HG03045 (cell line): Measurements from ENCODE around the gene CCDC148.
"Not testable (repeated sequence)": the region's sequence is repeated elsewhere in the genome, so short reads cannot be mapped to it uniquely, and the experiment has no call there.

Experiments used
- ATAC-seq: cut with Tn5 transposase; IDR thresholded peaks from one replicate; pipeline ENCODE4 v1.9.1; 2021; ENCODE audit warnings: mild to moderate bottlenecking, moderate library complexity; ENCODE audit not compliant: unreplicated experiment

The CCDC148 gene

DNA sequence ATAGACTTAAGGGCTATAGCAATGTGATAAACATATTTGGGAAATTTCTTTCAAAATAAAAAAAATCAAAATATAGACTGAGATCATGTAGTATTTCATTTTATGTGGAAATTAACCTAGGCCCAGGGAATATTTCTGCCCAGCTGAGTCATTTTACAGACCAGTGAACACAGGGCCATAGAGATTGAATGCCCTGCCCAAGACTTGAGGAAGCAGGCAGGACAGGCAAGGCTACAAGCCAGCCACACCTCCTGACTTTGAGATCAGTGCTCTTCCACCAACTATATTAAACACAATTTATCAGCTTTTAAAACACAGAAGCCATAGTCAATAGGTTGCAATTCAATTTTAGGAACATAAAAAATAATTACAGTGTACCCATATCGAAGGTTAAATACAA lies 12.9 kb downstream of the CCDC148 start:
- ATAC-seq, result no peak

DNA sequence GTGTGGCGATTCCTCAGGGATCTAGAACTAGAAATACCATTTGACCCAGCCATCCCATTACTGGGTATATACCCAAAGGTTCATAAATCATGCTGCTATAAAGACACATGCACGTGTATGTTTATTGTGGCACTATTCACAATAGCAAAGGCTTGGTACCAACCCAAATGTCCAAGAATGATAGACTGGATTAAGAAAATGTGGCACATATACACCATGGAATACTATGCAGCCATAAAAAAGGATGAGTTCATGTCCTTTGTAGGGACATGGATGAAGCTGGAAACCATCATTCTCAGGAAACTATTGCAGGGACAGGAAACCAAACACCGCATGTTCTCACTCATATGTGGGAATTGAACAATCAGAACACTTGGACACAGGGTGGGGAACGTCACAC lies 17.5 kb downstream of the CCDC148 start:
- not testable (repeated sequence) for ATAC-seq

DNA sequence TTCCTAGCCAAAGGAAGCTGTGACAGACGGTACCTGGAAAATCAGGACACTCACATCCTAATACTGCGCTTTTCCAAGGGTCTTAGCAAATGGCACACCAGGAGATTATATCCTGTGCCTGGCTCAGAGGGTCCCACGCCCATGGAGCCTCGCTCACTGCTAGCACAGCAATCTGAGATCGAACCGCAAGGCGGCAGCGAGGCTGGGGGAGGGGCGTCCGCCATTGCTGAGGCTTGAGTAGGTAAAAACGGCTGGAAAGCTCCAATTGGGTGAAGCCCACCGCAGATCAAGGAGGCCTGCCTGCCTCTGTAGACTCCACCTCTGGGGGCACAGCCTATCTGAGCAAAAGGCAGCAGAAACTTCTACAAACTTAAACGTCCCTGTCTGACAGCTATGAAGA lies 22.8 kb downstream of the CCDC148 start:
- ATAC-seq, result not testable (repeated sequence)

DNA sequence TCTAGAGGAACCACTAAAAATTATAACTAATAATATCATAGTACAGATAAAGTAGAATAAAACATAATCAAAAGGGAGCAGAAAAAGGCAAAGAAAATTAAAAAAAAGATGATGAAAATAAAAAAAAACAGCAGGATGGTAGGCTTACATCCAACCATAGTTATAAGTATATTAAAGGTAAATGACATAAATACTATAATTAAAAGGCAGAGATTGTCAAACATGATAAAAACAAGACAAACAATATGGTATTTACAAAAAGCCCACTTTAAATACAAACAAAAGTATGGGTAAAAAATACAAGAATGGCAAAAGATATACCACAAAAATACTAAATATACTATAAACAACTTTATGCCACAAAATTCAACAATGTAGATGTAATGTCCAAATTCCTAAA lies 24.4 kb downstream of the CCDC148 start:
- ATAC-seq, result no peak

DNA sequence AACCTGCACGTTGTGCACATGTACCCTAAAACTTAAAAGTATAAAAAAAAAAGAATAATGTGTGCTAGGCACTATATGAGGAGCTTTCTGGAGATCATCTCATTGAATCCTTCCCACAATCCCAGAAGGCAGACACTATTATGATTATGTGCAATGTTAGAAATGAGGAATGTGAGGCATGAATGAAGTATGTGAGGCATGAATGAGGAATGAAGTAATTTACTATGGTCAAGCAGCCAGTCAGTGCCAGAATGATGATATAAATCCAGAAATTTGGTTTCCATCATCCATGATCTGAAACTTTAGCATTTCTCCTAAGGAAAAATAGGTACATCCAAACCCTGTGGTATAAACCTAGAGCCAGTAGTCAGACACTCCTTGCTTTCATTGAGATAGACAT lies 42.0 kb downstream of the CCDC148 start:
- no peak for ATAC-seq

DNA sequence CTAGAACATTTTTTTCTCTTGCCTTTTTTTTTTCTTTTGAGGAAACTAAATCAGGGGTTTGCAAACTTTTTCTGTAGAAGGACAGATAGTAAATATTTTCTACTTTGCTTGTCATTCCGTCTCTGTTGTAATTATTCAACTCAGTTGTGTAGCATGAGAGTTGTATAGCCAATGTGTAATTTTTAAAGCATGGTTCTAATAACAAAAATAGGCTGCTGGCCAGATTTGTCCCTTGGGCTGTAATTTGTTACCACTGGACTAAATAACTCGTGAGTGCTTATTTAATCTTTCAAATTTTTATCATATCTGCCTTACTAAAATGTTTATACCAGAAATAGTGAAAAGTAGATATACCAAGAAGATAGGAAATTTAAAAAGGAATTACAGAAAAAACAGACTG lies 43.0 kb downstream of the CCDC148 start:
- ATAC-seq, result no peak

DNA sequence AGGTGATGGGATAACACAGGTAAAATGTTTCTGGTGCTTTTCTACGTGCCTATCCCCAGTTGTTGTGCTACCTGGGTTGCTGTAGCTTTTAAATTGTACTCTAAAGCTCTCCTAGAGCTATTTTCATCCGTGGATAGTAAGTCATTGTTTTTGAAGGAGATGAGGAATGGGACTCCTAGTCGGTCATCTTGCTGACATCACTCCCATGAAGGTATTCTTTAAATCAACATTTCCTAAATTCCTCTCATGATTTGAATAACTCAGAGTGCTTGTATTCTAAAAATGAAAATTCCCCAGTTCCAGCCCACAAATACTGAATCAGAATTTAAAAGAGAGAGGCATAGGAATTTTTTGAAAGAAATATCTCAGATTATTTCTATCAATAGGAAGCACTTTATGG lies 44.3 kb downstream of the CCDC148 start:
- ATAC-seq, result no peak

DNA sequence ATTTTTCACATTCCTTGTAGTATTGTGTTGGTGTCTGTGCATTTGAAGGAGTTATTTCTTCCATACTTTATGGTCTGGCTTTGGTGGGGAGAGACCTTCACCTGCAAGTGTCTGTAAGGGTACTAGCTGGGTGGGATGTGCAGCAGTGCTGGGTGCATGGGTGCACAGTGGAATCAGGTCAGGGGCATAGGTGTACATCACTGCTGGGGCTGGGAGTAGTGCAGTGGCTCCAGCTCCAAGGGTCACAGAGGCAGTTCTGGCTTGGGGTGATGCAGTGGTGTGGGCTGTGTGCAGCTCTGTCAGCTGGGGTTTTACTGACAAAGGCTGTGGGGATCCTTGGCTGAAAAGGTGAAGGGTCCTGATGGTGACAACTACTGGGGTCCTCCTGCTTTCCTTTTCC lies 44.8 kb downstream of the CCDC148 start:
- no peak for ATAC-seq

DNA sequence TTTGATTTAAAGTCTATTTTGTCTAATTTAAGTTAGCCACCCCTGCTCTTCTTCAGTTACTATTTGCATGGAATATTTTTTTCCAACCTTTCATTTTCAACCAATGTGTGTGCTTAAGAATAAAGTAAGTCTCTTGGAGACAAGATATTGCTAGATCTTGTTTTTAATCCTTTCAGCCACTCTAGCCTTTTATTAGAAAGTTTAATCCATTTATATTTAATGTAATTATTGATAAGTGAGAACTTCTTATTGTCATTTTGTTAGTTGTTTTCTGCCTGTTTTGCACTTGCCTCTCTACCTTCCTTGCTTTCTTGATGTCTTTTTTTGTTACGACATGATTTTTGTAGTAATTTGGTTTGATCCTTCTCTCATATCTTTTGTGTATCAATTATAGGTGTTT lies 46.4 kb downstream of the CCDC148 start:
- no peak for ATAC-seq

DNA sequence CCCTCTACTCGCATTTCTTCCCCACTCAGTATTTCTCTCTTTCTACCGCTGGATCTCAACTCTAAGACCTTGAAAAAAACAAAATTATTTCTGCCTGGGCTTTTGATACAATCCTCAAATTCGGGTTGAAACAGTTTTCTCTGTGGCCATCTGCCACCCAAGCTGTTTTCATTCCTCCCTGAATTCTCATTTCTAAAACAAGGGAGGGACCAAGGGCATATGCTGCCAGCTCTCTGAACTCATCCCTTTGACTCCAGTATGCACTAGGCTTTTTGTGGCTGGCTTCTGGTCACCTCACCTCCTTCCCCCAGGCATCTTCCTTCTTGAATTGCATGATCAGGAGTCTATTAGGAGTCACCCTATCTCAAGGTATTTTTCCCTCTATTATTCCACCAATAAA lies 49.5 kb downstream of the CCDC148 start:
- ATAC-seq, result no peak

DNA sequence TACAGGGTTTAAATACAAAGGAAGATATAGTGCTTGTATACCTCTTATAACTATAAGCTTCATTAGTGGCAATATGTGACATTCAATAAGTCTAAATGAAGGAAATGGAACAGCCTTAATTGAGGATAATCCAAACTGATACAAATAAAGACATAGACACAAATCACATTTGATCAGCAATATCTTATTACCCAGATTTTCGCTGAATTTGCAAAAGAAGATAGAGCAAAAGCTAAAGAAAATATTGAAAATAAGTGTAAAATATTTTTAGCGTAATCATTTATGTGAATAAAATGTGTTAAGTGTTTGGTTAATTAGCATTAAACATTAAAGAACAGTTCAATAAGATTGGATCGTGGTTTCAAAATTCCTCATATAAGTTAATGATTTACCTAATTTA lies 51.2 kb downstream of the CCDC148 start:
- no peak for ATAC-seq

DNA sequence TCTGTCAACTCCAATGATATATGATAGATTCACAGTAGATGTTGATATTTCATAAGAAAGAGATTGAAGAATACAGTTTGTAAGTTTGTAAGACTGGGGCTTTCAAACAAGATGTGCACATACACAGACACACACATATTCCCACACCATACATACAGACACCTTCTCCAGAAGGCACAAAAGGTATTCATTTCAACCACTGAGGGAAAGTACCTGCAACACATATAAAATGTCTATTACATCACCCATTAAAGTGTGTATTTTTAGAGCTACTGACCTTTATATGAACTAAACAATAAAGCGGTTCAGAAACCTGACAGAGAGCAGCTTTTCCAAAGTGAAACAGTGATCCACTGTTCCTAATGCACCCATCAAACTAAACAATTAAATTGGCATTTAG lies 53.3 kb downstream of the CCDC148 start:
- no peak for ATAC-seq

DNA sequence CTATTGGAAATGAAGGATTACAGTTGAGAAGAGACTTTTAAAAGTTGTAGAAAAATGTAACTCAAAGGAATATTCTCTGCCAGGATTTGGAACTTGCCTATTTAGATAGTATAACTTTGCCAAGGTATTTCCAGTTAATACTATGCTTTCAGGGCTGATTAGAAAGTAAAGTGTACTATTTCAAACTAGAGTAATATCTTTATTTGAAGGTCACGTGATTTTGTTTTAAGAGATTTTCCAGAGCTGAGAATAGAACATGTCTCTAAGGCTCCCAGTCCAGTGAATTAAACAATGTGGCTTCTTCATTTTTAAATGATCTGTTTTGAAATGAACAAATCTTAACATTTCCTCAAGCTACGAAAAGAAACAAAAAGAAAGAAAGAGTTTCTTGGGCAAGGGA lies 53.9 kb downstream of the CCDC148 start:
- no peak for ATAC-seq

DNA sequence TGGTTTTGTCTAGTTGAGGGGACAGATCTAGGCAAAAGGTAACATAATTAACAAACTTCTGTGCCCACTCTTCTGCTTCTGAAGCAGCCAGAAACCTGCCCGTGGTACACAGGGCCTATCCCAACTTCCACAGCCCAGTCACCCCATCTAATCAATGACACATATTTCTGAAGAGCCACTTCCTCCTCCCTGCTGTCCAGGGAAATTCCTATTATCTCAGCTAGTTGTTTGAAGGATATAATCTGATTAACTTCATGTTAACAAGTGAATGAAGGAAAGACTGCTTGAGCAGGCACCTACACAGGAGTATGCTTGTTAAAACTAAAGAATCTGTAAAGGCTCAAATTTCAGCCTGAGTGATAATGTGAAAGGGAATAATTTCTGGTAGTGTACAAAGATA lies 61.4 kb downstream of the CCDC148 start:
- no peak for ATAC-seq

DNA sequence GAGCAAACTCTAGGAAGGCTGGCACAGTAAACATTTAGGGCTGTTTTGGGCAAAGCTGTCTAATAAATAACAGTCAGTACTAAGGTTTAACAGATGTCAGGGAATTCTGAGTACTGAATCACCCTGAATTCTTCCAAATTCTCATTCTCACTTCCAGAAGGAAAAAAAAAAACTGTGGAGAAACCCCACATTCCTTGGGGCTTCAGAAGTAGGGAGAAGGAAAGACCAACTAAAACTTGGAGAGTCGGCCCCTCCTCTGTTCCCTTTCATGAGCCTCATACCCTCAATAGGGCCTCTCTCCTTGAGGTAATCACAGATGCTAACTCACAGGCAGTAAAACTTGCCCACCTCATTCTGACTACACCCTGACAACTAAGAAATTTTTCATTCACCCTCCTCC lies 62.1 kb downstream of the CCDC148 start:
- no peak for ATAC-seq

DNA sequence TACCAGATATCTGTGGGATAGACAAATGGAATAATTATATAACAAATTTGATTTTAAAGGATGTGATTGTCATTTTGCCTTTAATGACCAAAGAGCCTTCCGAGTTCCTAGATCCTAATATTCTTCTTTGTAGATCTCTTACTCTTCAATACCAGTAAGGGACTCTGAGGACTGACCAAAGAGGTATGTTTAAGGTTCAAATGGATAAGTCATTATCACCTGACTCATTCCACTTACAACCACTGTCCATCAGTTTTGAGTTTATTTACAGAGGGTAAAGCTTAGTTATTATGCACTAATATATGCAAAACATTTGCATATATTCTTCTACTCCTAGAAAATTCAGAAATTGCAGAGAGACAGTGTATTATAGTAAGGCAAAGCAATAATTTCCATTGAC lies 62.7 kb downstream of the CCDC148 start:
- no peak for ATAC-seq

DNA sequence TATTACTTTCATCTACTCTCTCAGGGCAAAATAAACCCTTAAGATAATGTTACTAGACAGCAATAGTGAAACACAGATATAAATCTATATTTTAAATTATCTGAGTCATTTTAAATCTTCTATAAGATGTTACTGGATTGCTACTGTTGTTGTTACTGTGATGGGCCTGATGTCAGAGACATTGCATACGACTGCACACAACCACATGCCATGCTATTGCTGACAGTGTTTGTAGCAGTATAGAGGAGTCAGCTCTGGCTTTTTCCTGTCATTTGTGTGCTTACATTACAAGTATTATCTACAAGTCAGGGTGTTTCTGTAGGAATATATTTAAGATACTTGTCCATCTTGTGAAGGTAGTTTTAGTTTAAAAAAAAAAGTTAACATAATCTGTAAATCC lies 63.9 kb downstream of the CCDC148 start:
- no peak for ATAC-seq

DNA sequence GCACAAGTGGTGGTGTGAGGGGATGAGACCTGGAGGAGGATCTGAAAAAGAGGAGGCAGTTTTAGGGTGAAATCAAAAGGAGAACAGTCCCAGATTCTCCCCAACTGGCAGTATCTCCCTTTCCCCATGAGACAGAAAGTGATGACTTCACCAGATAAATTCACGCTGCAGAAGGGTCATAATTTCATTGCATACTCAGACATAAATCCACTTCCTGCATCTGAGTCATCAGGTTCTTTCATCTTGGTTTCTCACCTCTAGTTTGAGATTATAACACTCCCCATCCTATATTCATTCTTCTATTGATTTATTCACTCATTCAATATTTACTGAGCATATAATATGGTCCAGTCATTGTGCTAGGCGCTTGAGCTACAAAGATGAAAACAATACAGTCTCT lies 64.7 kb downstream of the CCDC148 start:
- no peak for ATAC-seq

DNA sequence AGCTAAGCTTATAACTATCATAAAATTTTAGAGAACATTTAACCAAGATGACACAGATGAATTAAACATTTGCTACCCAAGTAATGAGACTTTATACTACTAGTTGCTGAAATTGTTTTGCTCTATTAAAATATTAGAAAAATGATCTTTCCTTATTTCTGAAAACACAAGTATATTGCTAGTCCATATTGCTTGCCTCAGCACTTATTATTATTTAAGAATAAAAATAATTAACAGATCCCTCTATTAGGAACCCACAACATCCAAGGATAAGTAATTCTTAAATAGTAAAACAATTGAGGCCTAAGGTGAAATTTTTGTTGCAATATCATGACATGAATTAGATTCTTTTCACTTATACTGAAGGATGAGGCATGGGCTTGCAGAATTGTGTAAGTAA lies 65.2 kb downstream of the CCDC148 start:
- no peak for ATAC-seq

DNA sequence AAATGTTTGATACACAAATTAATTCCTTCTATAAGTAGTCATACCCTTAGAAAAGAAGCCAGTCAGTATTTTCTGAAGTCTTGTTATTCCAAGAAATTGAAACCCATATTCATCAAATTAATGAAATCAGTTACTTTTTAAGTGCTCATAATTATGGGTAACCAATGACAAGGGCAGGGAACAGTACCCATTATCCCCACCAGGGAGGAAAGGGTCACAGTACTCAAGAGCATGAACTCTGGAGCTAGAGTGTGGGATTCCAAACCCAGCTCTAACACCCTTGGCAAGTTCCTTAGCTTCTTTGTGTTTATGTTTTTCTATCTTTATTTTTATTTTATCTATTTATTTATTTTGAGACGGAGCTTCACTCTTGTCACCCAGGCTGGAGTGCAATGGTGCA lies 68.4 kb downstream of the CCDC148 start:
- ATAC-seq, result no peak

DNA sequence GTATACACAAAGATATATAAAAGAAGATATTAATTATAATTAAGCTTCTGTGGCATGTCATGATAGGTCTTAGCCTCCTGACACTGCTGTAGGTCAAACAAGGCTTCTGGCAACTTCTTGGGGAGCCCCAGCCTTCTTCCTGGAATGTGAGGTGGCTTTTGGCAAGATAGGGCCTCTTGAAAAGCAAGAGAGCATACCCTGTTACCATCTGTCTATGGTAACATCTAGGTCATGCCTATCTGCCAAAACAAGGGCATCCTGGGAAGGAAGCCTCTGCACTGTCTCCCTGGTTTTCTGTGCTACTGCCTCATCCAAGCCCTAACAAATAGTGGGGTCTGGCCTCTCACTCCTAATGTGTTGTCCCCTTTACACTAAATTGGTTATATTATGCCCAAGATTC lies 70.9 kb downstream of the CCDC148 start:
- ATAC-seq, result no peak

DNA sequence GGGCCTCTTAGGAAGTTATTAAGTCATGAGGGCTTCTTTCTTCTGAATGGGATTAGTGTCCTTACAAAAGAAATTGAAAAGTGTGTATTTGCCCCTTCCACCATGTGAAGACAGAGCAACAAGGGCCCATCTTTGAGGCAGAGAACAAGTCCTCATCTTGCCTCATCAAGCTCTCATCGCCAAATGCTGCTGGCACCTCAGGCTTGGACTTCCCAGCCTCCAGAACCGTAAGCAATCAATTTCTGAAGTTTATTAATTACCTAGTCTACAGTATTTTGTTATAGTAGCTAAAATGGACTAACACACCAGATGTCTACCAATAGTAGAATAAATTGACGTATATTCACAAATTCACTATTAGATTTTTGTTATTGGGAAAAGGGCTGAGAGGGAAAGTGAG lies 74.6 kb downstream of the CCDC148 start:
- no peak for ATAC-seq

DNA sequence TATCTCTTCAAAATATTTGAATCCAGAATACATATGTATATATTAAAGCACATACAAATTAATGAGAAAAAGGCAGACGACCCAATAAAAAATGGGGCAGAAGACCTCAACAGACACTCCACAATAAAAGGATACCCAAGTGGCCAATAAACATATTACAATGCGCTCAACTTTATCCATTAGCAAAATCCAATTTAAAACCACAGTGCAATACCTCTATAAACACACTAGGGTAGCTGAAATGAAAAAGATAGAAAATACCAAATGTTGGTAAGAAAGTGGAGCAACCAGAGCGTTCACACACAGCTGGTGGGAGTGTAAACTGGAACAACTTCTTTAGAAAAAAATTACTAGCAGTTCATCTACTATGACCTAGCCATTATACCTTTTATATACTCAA lies 75.3 kb downstream of the CCDC148 start:
- no peak for ATAC-seq

DNA sequence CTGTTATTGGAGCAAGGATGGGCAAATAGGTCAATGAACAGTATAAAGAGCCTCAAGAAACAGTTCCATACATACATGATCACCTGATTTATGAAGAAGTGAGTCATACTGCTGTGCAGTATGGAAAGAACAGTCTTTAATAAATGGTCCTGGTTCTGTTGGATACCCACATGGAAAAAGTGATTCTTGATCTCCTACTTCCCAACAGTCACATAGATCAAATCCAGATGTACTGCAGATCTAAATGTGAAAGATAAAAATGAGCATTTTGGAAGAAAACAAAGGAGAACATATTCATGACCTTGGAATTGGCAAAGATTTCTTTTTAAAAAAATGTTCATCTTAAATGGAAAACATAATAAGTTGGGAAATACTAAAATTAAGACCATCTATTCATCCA lies 75.8 kb downstream of the CCDC148 start:
- no peak for ATAC-seq
